ENCODE measurements around the gene ATP2B1. TPM values are rescaled to one million over a fixed set of nuclear protein-coding genes. Genes with fewer than 3 reads are reported as not detected.

ATP2B1 gene
- polyA plus RNA-seq, 2 of the 4 experiments (the other 2 are of a cell fraction), result 52.7 to 132 TPM

- ChIA-PET CTCF (no interaction called here), POLR2A (no interaction called here)
- WGBS (ENCODE audit: missing lambda C conversion rate), result 44% methylated on average over 2 of the region's 2 CpGs
- TF ChIP-seq TP53 (CRISPR knock-in tag; IDR thresholded peaks at IDR 0.05), result no peak
- TF ChIP-seq NPAS2 (CRISPR knock-in tag; IDR thresholded peaks at IDR 0.05; ENCODE audit: borderline replicate concordance), result no peak
- TF ChIP-seq CTCF (IDR thresholded peaks at IDR 0.05), result no peak
- no peak for ATAC-seq
- FAIRE-seq, result no peak
- Histone ChIP-seq H3K27ac (peak overlapping the region in 1 of 2 experiments; percentile 29; a peak in 1 of 6 replicates), H3K4me1 (peaks cover 14% of the 10 kb centered on the region; the same call in 2 of the 3 replicates), H3K4me2 (peak overlapping the region; percentile 14; the same call in 1 of the 3 replicates), H3K4me3 (no peak overlapping the region), H3K9me3 (no peaks in the 10 kb centered on the region)
- DNase-seq (ENCODE audit: low read depth in 1 of 2, low spot score in 1 of 2), result no peak
Measured at GRCh38 chr12:89731614-89732013, 23.0 kb upstream of the ATP2B1 start.

DNA sequence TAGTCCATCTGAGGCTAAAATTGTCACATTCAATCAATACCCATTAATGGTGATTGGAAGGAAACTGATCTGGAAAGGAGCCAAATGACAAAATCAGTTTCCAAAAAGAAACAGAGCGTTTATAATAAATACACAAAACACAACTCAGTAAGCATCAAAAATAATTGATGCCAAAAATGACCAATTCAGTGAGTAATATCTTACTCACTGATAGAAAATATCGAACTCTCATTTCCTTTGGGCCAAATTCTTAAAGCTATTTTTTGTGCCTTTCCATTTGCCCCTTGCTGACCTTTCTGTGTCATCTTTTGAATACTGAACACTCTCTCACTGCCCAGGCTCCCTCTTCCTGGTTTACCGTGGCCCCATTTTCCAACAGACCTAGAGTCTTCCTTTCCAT lies 22.5 kb upstream of the ATP2B1 start:
- no peak for DNase-seq (ENCODE audit: low read depth in 1 of 2, low spot score in 1 of 2)
- POLR2A ChIA-PET, result no interaction called here
- no peak for FAIRE-seq
- no peak for ATAC-seq
- Histone ChIP-seq H3K4me3 (no peak overlapping the region), H3K4me1 (peaks cover 14% of the 10 kb centered on the region; the same call in 2 of the 3 replicates), H3K9me3 (no peaks in the 10 kb centered on the region), H3K27ac (peak overlapping the region in 1 of 2 experiments; percentile 29; a peak in 1 of 6 replicates), H3K4me2 (no peak overlapping the region)
- WGBS (ENCODE audit: missing lambda C conversion rate), result 63% methylated on average over 3 of the region's 3 CpGs
- no peak for TF ChIP-seq FOSB (CRISPR knock-in tag; IDR thresholded peaks at IDR 0.05)
- TF ChIP-seq POLR2A (IDR thresholded peaks at IDR 0.05; ENCODE audit: low read length), result no peak
- CTCF ChIA-PET, result no interaction called here

DNA sequence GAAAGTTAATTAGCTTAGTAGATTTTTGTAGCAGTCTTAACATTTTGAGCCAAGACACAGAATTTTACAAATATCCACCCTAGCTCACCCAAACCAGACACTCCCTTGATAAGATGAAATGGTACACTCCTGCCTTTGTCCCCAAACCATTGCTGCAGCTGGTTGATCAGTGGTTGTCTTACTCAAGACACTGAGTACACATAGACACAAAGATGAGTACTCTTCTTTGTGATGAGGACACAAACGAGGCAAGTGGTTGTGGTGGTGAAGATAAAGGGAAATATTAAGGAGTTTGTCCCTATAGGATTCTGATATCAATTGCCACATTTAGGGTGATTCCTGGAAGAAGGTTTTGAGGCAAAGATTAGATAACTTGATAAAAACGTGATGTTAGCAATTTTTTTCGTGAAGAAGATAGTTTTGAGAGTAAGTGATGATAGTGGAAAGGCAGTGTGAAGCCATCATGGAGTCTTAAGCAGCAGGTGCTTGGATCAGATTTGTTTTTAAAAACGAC lies 21.4 kb upstream of the ATP2B1 start:
- ChIA-PET CTCF (no interaction called here), POLR2A (no interaction called here)
- Histone ChIP-seq H3K4me2 (no peak overlapping the region), H3K4me3 (no peak overlapping the region), H3K4me1 (peaks cover 14% of the 10 kb centered on the region; the same call in 2 of the 3 replicates), H3K27ac (no peak overlapping the region), H3K9me3 (no peaks in the 10 kb centered on the region)
- no peak for TF ChIP-seq NR3C1 (IDR thresholded peaks at IDR 0.05)
- FAIRE-seq (no peak), ATAC-seq (no peak), DNase-seq (ENCODE audit: low read depth in 1 of 2, low spot score in 1 of 2) (no peak)
- 55% methylated on average over 4 of the region's 4 CpGs for WGBS (ENCODE audit: missing lambda C conversion rate)

DNA sequence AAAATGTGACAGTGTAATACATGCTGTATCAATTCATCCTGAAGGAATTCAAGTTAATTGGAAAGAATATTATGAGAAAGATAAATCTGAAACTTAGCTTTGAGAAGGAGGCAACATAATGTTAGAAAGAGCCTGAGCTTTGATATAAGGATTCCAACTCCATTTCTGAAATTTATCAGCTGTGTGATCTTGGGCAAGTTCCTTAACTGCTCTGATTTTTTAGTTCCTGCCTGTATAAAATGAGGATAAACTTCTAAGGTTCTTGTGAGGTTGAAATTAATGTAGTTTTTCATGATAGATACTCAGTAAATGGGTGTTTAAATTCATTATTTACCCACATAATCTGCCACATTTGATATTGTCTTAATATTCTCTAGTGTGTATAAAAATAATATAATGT lies 14.6 kb upstream of the ATP2B1 start:
- ATAC-seq (no peak), DNase-seq (ENCODE audit: low read depth in 1 of 2, low spot score in 1 of 2) (no peak), FAIRE-seq (no peak)
- POLR2A ChIA-PET, result interaction anchor here (0.9 kb wide), 1 partner anchor 14 kb away, joined by 4 read pairs; no protein-coding TSS in a partner anchor
- H3K4me1 ChIP-seq, result no peaks in the 10 kb centered on the region
- no peak overlapping the region for H3K4me3 ChIP-seq
- H3K27ac ChIP-seq, result no peak overlapping the region
- TF ChIP-seq HOXB13 (CRISPR knock-in tag; IDR thresholded peaks at IDR 0.05; ENCODE audit: low read depth), result no peak
- TF ChIP-seq CTCF (IDR thresholded peaks at IDR 0.05), result no peak
- TF ChIP-seq GATA3 (IDR thresholded peaks at IDR 0.05; ENCODE audit: borderline replicate concordance), result no peak
- no peak for TF ChIP-seq TFCP2L1 (CRISPR knock-in tag; IDR thresholded peaks at IDR 0.05)
- TF ChIP-seq, protein P1, sequence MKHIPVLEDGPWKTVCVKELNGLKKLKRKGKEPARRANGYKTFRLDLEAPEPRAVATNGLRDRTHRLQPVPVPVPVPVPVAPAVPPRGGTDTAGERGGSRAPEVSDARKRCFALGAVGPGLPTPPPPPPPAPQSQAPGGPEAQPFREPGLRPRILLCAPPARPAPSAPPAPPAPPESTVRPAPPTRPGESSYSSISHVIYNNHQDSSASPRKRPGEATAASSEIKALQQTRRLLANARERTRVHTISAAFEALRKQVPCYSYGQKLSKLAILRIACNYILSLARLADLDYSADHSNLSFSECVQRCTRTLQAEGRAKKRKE (CRISPR knock-in tag; IDR thresholded peaks at IDR 0.05; ENCODE audit: low read depth), result no peak
- TF ChIP-seq, protein P2, sequence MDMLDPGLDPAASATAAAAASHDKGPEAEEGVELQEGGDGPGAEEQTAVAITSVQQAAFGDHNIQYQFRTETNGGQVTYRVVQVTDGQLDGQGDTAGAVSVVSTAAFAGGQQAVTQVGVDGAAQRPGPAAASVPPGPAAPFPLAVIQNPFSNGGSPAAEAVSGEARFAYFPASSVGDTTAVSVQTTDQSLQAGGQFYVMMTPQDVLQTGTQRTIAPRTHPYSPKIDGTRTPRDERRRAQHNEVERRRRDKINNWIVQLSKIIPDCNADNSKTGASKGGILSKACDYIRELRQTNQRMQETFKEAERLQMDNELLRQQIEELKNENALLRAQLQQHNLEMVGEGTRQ (IDR thresholded peaks at IDR 0.05), result no peak
- TF ChIP-seq SREBF2 (IDR thresholded peaks at IDR 0.05), result no peak
- no peak for TF ChIP-seq FOXS1 (CRISPR knock-in tag; IDR thresholded peaks at IDR 0.05)
- no peak for TF ChIP-seq HEYL (CRISPR knock-in tag; IDR thresholded peaks at IDR 0.05)
- no peak for TF ChIP-seq CBX8 (IDR thresholded peaks at IDR 0.05)
- TF ChIP-seq MAFK (IDR thresholded peaks at IDR 0.05; ENCODE audit: partially characterized antibody), result no peak
- TF ChIP-seq ESRRA (IDR thresholded peaks at IDR 0.05; ENCODE audit: borderline replicate concordance, low read length), result no peak
- TF ChIP-seq HMGXB4 (CRISPR knock-in tag; IDR thresholded peaks at IDR 0.05; ENCODE audit: borderline replicate concordance), result no peak
- H3K4me2 ChIP-seq, result no peak overlapping the region
- H3K9me3 ChIP-seq, result no peaks in the 10 kb centered on the region
- CTCF ChIA-PET, result no interaction called here
